Measurements from ENCODE around the gene SSTR3.

SSTR3 gene

GRCh38 chr22:37194750-37195149, 17.5 kb downstream of the SSTR3 start:
- TF ChIP-seq SPI1 (IDR thresholded peaks at IDR 0.05; ENCODE audit: borderline replicate concordance, low read depth) (no peak), GABPA (IDR thresholded peaks at IDR 0.05; ENCODE audit: low read depth) (no peak), POLR2AphosphoS5 (IDR thresholded peaks at IDR 0.05; ENCODE audit: low read depth) (no peak)
- TF ChIP-seq, protein P1, sequence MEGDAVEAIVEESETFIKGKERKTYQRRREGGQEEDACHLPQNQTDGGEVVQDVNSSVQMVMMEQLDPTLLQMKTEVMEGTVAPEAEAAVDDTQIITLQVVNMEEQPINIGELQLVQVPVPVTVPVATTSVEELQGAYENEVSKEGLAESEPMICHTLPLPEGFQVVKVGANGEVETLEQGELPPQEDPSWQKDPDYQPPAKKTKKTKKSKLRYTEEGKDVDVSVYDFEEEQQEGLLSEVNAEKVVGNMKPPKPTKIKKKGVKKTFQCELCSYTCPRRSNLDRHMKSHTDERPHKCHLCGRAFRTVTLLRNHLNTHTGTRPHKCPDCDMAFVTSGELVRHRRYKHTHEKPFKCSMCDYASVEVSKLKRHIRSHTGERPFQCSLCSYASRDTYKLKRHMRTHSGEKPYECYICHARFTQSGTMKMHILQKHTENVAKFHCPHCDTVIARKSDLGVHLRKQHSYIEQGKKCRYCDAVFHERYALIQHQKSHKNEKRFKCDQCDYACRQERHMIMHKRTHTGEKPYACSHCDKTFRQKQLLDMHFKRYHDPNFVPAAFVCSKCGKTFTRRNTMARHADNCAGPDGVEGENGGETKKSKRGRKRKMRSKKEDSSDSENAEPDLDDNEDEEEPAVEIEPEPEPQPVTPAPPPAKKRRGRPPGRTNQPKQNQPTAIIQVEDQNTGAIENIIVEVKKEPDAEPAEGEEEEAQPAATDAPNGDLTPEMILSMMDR (IDR thresholded peaks at IDR 0.05; ENCODE audit: insufficient read depth, low read length): no peak
- TF ChIP-seq, protein P2, sequence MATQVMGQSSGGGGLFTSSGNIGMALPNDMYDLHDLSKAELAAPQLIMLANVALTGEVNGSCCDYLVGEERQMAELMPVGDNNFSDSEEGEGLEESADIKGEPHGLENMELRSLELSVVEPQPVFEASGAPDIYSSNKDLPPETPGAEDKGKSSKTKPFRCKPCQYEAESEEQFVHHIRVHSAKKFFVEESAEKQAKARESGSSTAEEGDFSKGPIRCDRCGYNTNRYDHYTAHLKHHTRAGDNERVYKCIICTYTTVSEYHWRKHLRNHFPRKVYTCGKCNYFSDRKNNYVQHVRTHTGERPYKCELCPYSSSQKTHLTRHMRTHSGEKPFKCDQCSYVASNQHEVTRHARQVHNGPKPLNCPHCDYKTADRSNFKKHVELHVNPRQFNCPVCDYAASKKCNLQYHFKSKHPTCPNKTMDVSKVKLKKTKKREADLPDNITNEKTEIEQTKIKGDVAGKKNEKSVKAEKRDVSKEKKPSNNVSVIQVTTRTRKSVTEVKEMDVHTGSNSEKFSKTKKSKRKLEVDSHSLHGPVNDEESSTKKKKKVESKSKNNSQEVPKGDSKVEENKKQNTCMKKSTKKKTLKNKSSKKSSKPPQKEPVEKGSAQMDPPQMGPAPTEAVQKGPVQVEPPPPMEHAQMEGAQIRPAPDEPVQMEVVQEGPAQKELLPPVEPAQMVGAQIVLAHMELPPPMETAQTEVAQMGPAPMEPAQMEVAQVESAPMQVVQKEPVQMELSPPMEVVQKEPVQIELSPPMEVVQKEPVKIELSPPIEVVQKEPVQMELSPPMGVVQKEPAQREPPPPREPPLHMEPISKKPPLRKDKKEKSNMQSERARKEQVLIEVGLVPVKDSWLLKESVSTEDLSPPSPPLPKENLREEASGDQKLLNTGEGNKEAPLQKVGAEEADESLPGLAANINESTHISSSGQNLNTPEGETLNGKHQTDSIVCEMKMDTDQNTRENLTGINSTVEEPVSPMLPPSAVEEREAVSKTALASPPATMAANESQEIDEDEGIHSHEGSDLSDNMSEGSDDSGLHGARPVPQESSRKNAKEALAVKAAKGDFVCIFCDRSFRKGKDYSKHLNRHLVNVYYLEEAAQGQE (IDR thresholded peaks at IDR 0.05; ENCODE audit: insufficient replicate concordance, low read depth): no peak
- Histone ChIP-seq H3K27me3 (ENCODE audit: insufficient read depth, poor library complexity, severe bottlenecking) (no peaks in the 10 kb centered on the region), H3K4me3 (replicated peaks; ENCODE audit: insufficient read depth, low read length) (no peak overlapping the region), H3K27ac (replicated peaks) (no peak overlapping the region)
- DNase-seq (ENCODE audit: low read depth in 1 of 2, low spot score in 1 of 2): no peak

DNA sequence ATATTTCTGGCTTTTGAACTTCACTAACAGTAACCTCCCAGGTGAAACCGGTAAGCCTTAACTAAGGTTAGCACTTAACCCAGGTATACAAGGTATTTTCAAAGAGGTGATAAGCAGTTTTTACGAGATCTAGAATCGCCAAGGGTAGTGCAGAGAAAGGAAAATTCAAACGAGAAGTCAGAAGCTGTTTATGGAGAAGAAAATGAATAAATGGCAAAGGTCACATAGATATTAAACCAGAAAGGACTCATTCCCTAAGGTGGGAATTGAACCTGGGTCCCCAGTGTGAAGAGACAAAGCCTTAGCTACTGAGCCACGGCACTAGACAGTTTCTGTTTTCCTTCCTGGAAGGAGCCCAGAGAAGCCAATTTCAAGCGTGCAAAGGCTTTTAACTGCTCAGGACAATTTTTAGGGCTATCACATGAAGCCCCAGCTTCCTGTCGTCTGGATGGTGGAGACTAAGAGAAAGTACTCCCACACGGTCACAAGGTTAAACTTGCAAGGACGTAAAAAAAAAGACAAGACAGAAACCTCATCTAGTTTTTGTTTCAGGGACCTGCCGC, 18.6 kb downstream of the SSTR3 start:
- DNase-seq (ENCODE audit: low read depth in 1 of 2, low spot score in 1 of 2): peak in 1 of 2 experiments; percentile 37
- Histone ChIP-seq H3K27me3 (ENCODE audit: insufficient read depth, poor library complexity, severe bottlenecking) (no peaks in the 10 kb centered on the region), H3K27ac (replicated peaks) (no peak overlapping the region), H3K4me3 (replicated peaks; ENCODE audit: insufficient read depth, low read length) (no peak overlapping the region)
- TF ChIP-seq, protein P1 (IDR thresholded peaks at IDR 0.05; ENCODE audit: insufficient read depth, low read length): no peak
- no peak for TF ChIP-seq POLR2AphosphoS5 (IDR thresholded peaks at IDR 0.05; ENCODE audit: low read depth)
- TF ChIP-seq GABPA (IDR thresholded peaks at IDR 0.05; ENCODE audit: low read depth): no peak
- no peak for TF ChIP-seq SPI1 (IDR thresholded peaks at IDR 0.05; ENCODE audit: borderline replicate concordance, low read depth)
- TF ChIP-seq, protein P2 (IDR thresholded peaks at IDR 0.05; ENCODE audit: insufficient replicate concordance, low read depth): no peak

DNA sequence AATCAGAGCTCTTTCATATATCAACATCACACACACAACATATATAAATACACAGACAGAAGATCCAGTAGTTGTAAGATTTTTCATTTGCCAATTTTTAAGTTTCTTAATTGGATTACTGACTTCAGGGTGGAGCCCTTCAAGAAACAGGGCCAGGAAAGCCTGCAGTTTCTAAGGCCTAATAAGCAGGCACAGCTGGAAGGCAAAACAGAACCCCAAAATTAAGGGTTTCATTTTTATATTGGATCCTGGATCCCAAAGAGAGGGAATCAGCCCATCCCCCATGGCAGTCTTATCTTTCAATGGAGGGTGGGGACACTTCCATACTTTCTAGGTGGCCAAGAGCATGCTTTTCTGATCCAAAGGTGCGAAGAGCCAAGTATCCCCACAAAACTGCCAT, 19.5 kb downstream of the SSTR3 start:
- no peaks in the 10 kb centered on the region for H3K27me3 ChIP-seq (ENCODE audit: insufficient read depth, poor library complexity, severe bottlenecking)
- H3K4me3 ChIP-seq (replicated peaks; ENCODE audit: insufficient read depth, low read length): no peak overlapping the region
- no peak overlapping the region for H3K27ac ChIP-seq (replicated peaks)
- DNase-seq (ENCODE audit: low read depth in 1 of 2, low spot score in 1 of 2): no peak
- TF ChIP-seq, protein P1 (IDR thresholded peaks at IDR 0.05; ENCODE audit: insufficient read depth, low read length): no peak
- TF ChIP-seq SPI1 (IDR thresholded peaks at IDR 0.05; ENCODE audit: borderline replicate concordance, low read depth) (no peak), POLR2AphosphoS5 (IDR thresholded peaks at IDR 0.05; ENCODE audit: low read depth) (no peak), GABPA (IDR thresholded peaks at IDR 0.05; ENCODE audit: low read depth) (no peak)
- TF ChIP-seq, protein P2 (IDR thresholded peaks at IDR 0.05; ENCODE audit: insufficient replicate concordance, low read depth): no peak

All from HL-60 (cell line).